UCSD-AML1 (cell line): ENCODE data around the gene ABCD3.
"Not testable (repeated sequence)": the region's sequence is repeated elsewhere in the genome, so short reads cannot be mapped to it uniquely, and the experiment has no call there.

Experiments used
- DNase-seq: peaks from one replicate; lab custom pipeline; 2025; ENCODE audit not compliant: unreplicated experiment; lab: John Stamatoyannopoulos, UW

ABCD3 gene

GRCh38 chr1:94544706-94545490 is 126.7 kb downstream of the ABCD3 start:
- DNase-seq: no peak

- no peak for DNase-seq
Observed at GRCh38 chr1:94549706-94550105, 131.5 kb downstream of the ABCD3 start.

GRCh38 chr1:94550396-94550795 is 132.2 kb downstream of the ABCD3 start:
- DNase-seq: no peak

GRCh38 chr1:94550800-94551241 is 132.6 kb downstream of the ABCD3 start:
- no peak for DNase-seq

- no peak for DNase-seq
Observed at GRCh38 chr1:94551449-94551848, 133.3 kb downstream of the ABCD3 start.

- no peak for DNase-seq
Observed at GRCh38 chr1:94552071-94552586, 133.9 kb downstream of the ABCD3 start.

GRCh38 chr1:94553323-94553730 is 135.1 kb downstream of the ABCD3 start:
- no peak for DNase-seq

GRCh38 chr1:94553931-94554330 is 135.7 kb downstream of the ABCD3 start:
- no peak for DNase-seq

GRCh38 chr1:94554580-94554979 is 136.4 kb downstream of the ABCD3 start:
- DNase-seq: no peak

GRCh38 chr1:94555091-94555490 is 136.9 kb downstream of the ABCD3 start:
- DNase-seq: no peak

- no peak for DNase-seq
Observed at GRCh38 chr1:94559921-94560320, 141.7 kb downstream of the ABCD3 start.

GRCh38 chr1:94560333-94560732 is 142.1 kb downstream of the ABCD3 start:
- DNase-seq: no peak

GRCh38 chr1:94562519-94563260 is 144.5 kb downstream of the ABCD3 start:
- no peak for DNase-seq

- DNase-seq: no peak
Observed at GRCh38 chr1:94565901-94566300, 147.7 kb downstream of the ABCD3 start.

- DNase-seq: not testable (repeated sequence)
Observed at GRCh38 chr1:94566436-94566835, 148.2 kb downstream of the ABCD3 start.

- not testable (repeated sequence) for DNase-seq
Observed at GRCh38 chr1:94567975-94568607, 149.9 kb downstream of the ABCD3 start.
